Measurements from ENCODE around the gene CDCA4. TPM values are rescaled to one million over a fixed set of nuclear protein-coding genes. Genes with fewer than 3 reads are reported as not detected.

The CDCA4 gene
- total RNA-seq, 2 experiments from 2014 or later, result 70.8 to 77.8 TPM

- no peak overlapping the region for H3K27ac Mint-ChIP-seq
- DNase-seq, result no peak
- H3K4me1 Mint-ChIP-seq, result peaks cover 2% of the 10 kb centered on the region
- H3K9me3 Mint-ChIP-seq (ENCODE audit: low read depth), result no peaks in the 10 kb centered on the region
- no peak for ATAC-seq
- H3K4me3 Mint-ChIP-seq, result no peak overlapping the region
- H3K36me3 Mint-ChIP-seq, result no peaks in the 10 kb centered on the region
- CTCF ChIA-PET, result interaction anchor here (1.0 to 2.1 kb wide), 2 partner anchors 77 to 122 kb away, joined by 3 to 14 read pairs; no protein-coding TSS in a partner anchor
- H3K27me3 Mint-ChIP-seq, result peaks cover 23% of the 10 kb centered on the region
These were observed 52.7 kb downstream of the CDCA4 start for GRCh38 chr14:104968153-104968527.

DNA sequence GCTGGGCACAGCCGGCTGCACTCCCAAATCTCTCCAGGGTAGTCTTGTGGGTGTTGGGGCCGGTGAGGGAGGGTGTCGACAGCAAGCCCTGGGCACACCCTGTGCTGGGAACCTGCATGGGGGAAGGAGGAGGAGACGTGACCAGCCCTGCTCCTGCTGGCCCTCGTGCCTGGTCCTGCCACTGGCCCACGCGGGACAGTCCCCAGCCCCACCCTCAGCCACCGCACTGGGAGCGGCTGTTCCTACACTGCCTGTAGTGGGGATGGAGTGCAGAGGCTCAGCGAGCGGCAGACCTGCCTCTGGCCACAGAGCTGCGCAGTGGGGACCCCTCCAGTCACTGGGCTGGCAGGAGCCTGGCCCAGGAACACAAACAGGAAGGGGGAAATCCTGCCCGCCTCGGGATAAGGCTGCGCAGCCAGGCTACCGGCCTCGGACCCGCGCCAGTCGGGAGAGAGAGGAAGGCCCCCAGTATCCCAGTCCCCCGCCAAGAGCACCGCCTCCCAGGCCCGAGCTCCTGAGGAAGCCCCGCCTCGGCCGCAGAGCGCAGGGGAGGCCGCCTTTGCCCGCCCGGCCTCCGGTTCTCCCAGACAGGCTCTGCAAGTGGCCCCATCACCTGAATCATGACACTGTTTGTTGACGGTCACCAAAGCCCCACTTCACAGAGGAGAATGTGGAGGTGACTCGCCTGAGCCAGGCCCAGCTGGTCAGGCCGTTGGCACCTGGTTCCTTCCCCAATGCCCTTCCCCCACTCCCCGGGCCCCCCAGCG is 53.3 kb downstream of the CDCA4 start:
- Mint-ChIP-seq H3K27me3 (peaks cover 23% of the 10 kb centered on the region), H3K36me3 (no peaks in the 10 kb centered on the region), H3K4me1 (peaks cover 2% of the 10 kb centered on the region), H3K27ac (no peak overlapping the region), H3K9me3 (ENCODE audit: low read depth) (no peaks in the 10 kb centered on the region), H3K4me3 (no peak overlapping the region)
- peak; percentile 67 for ATAC-seq
- no peak for DNase-seq
- CTCF ChIA-PET, result interaction anchor here (1.0 to 2.1 kb wide), 2 partner anchors 77 to 123 kb away, joined by 3 to 14 read pairs; no protein-coding TSS in a partner anchor

GRCh38 chr14:104966981-104967385 is 53.9 kb downstream of the CDCA4 start:
- Mint-ChIP-seq H3K4me3 (no peak overlapping the region), H3K4me1 (peaks cover 2% of the 10 kb centered on the region), H3K9me3 (ENCODE audit: low read depth) (no peaks in the 10 kb centered on the region), H3K36me3 (no peaks in the 10 kb centered on the region), H3K27me3 (peaks cover 26% of the 10 kb centered on the region), H3K27ac (no peak overlapping the region)
- ATAC-seq, result no peak
- no peak for DNase-seq
- CTCF ChIA-PET, result interaction anchor here (2.1 kb wide), 1 partner anchor 78 kb away, joined by 14 read pairs; no protein-coding TSS in a partner anchor

DNA sequence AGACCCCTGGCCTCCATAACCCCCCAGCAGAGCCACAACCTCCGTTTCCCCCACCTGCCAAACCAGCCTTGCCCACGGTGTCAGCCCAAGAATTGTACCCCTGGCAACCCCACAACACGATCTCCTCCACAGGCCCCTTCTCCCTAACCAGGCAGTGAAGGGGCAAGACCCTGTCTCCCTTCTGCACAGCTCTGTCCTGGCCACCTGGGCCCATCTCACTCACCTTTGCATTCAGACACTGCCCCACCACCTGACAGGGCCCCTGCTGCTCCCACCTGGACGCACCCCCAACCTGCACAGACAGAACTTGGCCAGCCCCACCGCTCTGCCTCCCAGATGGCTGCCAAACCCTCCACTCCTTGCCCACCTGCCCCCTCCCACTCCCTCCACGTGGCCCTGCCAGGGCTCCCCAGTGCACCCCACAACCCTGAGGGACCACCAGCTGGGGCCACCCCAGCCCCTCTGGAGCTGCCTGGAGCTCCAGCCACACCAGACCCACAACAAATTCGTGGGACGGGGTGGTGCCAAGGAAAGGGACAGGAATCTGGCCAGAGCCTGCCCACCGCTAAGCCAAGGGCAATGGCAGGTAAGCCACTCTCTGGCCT is 54.5 kb downstream of the CDCA4 start:
- peaks cover 27% of the 10 kb centered on the region for H3K27me3 Mint-ChIP-seq
- CTCF ChIA-PET, result interaction anchor here (2.1 kb wide), 1 partner anchor 78 kb away, joined by 14 read pairs; no protein-coding TSS in a partner anchor
- no peaks in the 10 kb centered on the region for H3K9me3 Mint-ChIP-seq (ENCODE audit: low read depth)
- ATAC-seq (no peak), DNase-seq (no peak)
- H3K36me3 Mint-ChIP-seq, result no peaks in the 10 kb centered on the region
- H3K4me1 Mint-ChIP-seq, result peaks cover 2% of the 10 kb centered on the region
- no peak overlapping the region for H3K4me3 Mint-ChIP-seq
- H3K27ac Mint-ChIP-seq, result no peak overlapping the region

GRCh38 chr14:104965561-104966231 is 55.2 kb downstream of the CDCA4 start:
- no peaks in the 10 kb centered on the region for H3K36me3 Mint-ChIP-seq
- no peaks in the 10 kb centered on the region for H3K9me3 Mint-ChIP-seq (ENCODE audit: low read depth)
- CTCF ChIA-PET, result interaction anchor here (0.9 to 1.0 kb wide), 2 partner anchors 10 to 31 kb away, joined by 3 read pairs; no protein-coding TSS in a partner anchor
- H3K27me3 Mint-ChIP-seq, result peaks cover 27% of the 10 kb centered on the region
- DNase-seq (no peak), ATAC-seq (no peak)
- H3K4me3 Mint-ChIP-seq, result no peak overlapping the region
- H3K4me1 Mint-ChIP-seq, result peaks cover 2% of the 10 kb centered on the region
- no peak overlapping the region for H3K27ac Mint-ChIP-seq

DNA sequence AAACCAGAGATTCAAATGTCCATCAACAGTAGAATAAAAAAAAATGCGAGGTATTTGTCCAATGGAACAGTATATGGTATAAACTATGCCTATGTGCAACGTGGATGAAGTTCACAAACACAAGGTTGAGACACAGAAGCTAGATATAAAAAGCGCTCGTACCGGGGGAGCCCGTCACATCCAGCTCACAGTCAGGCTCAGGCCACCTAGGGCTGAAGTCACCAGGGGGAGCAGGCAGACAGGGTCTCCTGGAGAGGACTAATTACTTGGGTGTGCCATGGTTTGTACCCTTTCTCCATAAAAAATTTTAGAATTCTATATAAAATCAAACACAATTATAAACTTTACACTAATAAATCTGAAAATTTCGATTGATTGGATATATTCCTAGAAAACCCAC is 56.3 kb downstream of the CDCA4 start:
- Mint-ChIP-seq H3K4me1 (peaks cover 2% of the 10 kb centered on the region), H3K4me3 (no peak overlapping the region), H3K9me3 (ENCODE audit: low read depth) (no peaks in the 10 kb centered on the region), H3K36me3 (no peaks in the 10 kb centered on the region), H3K27ac (no peak overlapping the region), H3K27me3 (peaks cover 33% of the 10 kb centered on the region)
- CTCF ChIA-PET, result interaction anchor here (0.9 to 1.3 kb wide), 3 partner anchors 11 to 81 kb away, joined by 3 to 5 read pairs (median 3); no protein-coding TSS in a partner anchor
- no peak for ATAC-seq
- no peak for DNase-seq

Other genes with a start within 250 kb of the CDCA4 start
- gene AKT1, start 225.3 kb downstream of the CDCA4 start, total RNA-seq, result 100 to 1,000 TPM; 178 to 202 TPM
- 1 to 10 TPM; 4.9 to 5.5 TPM for gene ZBTB42, start 220.0 kb downstream of the CDCA4 start, total RNA-seq
- gene CEP170B, start 155.8 kb downstream of the CDCA4 start, total RNA-seq, result 1 to 10 TPM; 4.6 to 8.5 TPM
- not detected for gene PLD4, start 96.2 kb downstream of the CDCA4 start, total RNA-seq
- not detected for gene AHNAK2, start 42.7 kb downstream of the CDCA4 start, total RNA-seq
- gene CLBA1, start 35.3 kb downstream of the CDCA4 start, total RNA-seq, result under 1 TPM; 0.56 to 0.67 TPM
- 10 to 100 TPM; 47.4 to 49.4 TPM for gene GPR132, start 44.3 kb upstream of the CDCA4 start, total RNA-seq
- gene JAG2, start 147.7 kb upstream of the CDCA4 start, total RNA-seq, result 1 to 10 TPM in 1 of 2 experiments, under 1 TPM in 1; 0.76 to 3.2 TPM
- gene NUDT14, start 160.2 kb upstream of the CDCA4 start, total RNA-seq, result 10 to 100 TPM; 16.2 to 20.9 TPM
- 10 to 100 TPM; 47.1 to 49.0 TPM for gene BTBD6, start 227.4 kb upstream of the CDCA4 start, total RNA-seq

Data from activated CD8-positive, alpha-beta memory T cell treated with anti-CD3 and anti-CD28 coated beads, Interleukin-2, amount 10 ng/mL, durations not matched to agents 7 days and 5 days (primary cell).